DND-41 (cell line): ENCODE data around the gene TLX1.

Experiments used
- CTCF ChIP-seq: IDR thresholded peaks from 2 replicates; pipeline ENCODE4 v1.5.1; 2012; ENCODE audit warnings: borderline replicate concordance, low read length, moderate library complexity, mild to moderate bottlenecking; ENCODE audit not compliant: poor library complexity, severe bottlenecking; ENCODE audit errors: extremely low read depth
- EZH2 ChIP-seq: IDR thresholded peaks from 3 replicates; pipeline ENCODE4 v1.6.1; 2012; ENCODE audit warnings: borderline replicate concordance, low read depth, mild to moderate bottlenecking, moderate library complexity, low read length, inconsistent platforms; ENCODE audit not compliant: severe bottlenecking

GRCh38 chr10:101143345-101143630 lies 12.2 kb downstream of the TLX1 start:
- no peak for TF ChIP-seq CTCF
- TF ChIP-seq EZH2, result no peak
